ENCODE results near the gene OASL.

Gene OASL

GRCh38 chr12:121018860-121019617, 20.0 kb downstream of the OASL start:
- no peak for DNase-seq (ENCODE audit: extremely low spot score)
- TF ChIP-seq HDGF (IDR thresholded peaks at IDR 0.05; ENCODE audit: borderline replicate concordance) (no peak), FOXK2 (IDR thresholded peaks at IDR 0.05) (no peak), TARDBP (IDR thresholded peaks at IDR 0.05) (no peak), BHLHE40 (IDR thresholded peaks at IDR 0.05; ENCODE audit: borderline replicate concordance) (no peak), PKNOX1 (IDR thresholded peaks at IDR 0.05) (no peak), L3MBTL2 (conservative IDR thresholded peaks at IDR 0.05) (no peak), ARNT (IDR thresholded peaks at IDR 0.05) (no peak), CTBP1 (IDR thresholded peaks at IDR 0.05; ENCODE audit: borderline replicate concordance) (no peak), FOXM1 (IDR thresholded peaks at IDR 0.05; ENCODE audit: borderline replicate concordance) (no peak), ELF4 (IDR thresholded peaks at IDR 0.05) (no peak)
- CTCF ChIA-PET = interaction anchor here (2.5 kb wide), 1 partner anchor 14 kb away, joined by 7 read pairs; no protein-coding TSS in a partner anchor
- POLR2A ChIA-PET = no interaction called here

- POLR2A ChIA-PET = no interaction called here
- no peak for DNase-seq (ENCODE audit: extremely low spot score)
- CTCF ChIA-PET = interaction anchor here (2.5 kb wide), 1 partner anchor 13 kb away, joined by 7 read pairs; no protein-coding TSS in a partner anchor
- TF ChIP-seq PKNOX1 (IDR thresholded peaks at IDR 0.05) (no peak), TARDBP (IDR thresholded peaks at IDR 0.05) (no peak), L3MBTL2 (conservative IDR thresholded peaks at IDR 0.05) (no peak), ELF4 (IDR thresholded peaks at IDR 0.05) (no peak), FOXM1 (IDR thresholded peaks at IDR 0.05; ENCODE audit: borderline replicate concordance) (no peak), HDGF (IDR thresholded peaks at IDR 0.05; ENCODE audit: borderline replicate concordance) (no peak), ZNF384 (IDR thresholded peaks at IDR 0.05) (no peak), SP1 (IDR thresholded peaks at IDR 0.05) (no peak), FOXK2 (IDR thresholded peaks at IDR 0.05) (no peak), FOXA1 (IDR thresholded peaks at IDR 0.05) (no peak), LEF1 (IDR thresholded peaks at IDR 0.05; ENCODE audit: borderline replicate concordance) (no peak), BHLHE40 (IDR thresholded peaks at IDR 0.05; ENCODE audit: borderline replicate concordance) (no peak), CTBP1 (IDR thresholded peaks at IDR 0.05; ENCODE audit: borderline replicate concordance) (no peak), SUZ12 (IDR thresholded peaks at IDR 0.05) (no peak), ARNT (IDR thresholded peaks at IDR 0.05) (no peak), NFRKB (IDR thresholded peaks at IDR 0.05) (no peak)
Observed at GRCh38 chr12:121017966-121018491, 21.0 kb downstream of the OASL start.

GRCh38 chr12:121015825-121016766, 22.9 kb downstream of the OASL start, which contains the start of gene C12orf43:
TSS of gene C12orf43 (minus strand) at chr12:121016487. CDS start at chr12:121016474, 13 bp downstream.
- CTCF ChIA-PET = interaction anchor here (0.6 kb wide), 1 partner anchor 261 kb away, joined by 3 read pairs; no protein-coding TSS in a partner anchor
- DNase-seq (ENCODE audit: extremely low spot score) = peak; percentile 94
- TF ChIP-seq BHLHE40 (IDR thresholded peaks at IDR 0.05; ENCODE audit: borderline replicate concordance) = no peak
- TF ChIP-seq LEF1 (IDR thresholded peaks at IDR 0.05; ENCODE audit: borderline replicate concordance) = no peak
- peak; percentile 62; the same call in 1 of the 2 replicates for TF ChIP-seq SUZ12 (IDR thresholded peaks at IDR 0.05)
- TF ChIP-seq ARNT (IDR thresholded peaks at IDR 0.05) = no peak
- TF ChIP-seq ELF4 (IDR thresholded peaks at IDR 0.05) = peak; percentile 58; the same call in 1 of the 2 replicates
- TF ChIP-seq FOXM1 (IDR thresholded peaks at IDR 0.05; ENCODE audit: borderline replicate concordance) = no peak
- POLR2A ChIA-PET = no interaction called here

GRCh38 chr12:121013715-121014114, 25.3 kb downstream of the OASL start:
- no peak for DNase-seq (ENCODE audit: extremely low spot score)
- ChIA-PET CTCF (no interaction called here), POLR2A (no interaction called here)
- TF ChIP-seq LEF1 (IDR thresholded peaks at IDR 0.05; ENCODE audit: borderline replicate concordance) = no peak
- no peak for TF ChIP-seq PKNOX1 (IDR thresholded peaks at IDR 0.05)
- no peak for TF ChIP-seq FOXA1 (IDR thresholded peaks at IDR 0.05)
- no peak for TF ChIP-seq SUZ12 (IDR thresholded peaks at IDR 0.05)
- TF ChIP-seq SP1 (IDR thresholded peaks at IDR 0.05) = no peak
- no peak for TF ChIP-seq NFRKB (IDR thresholded peaks at IDR 0.05)
- TF ChIP-seq ARNT (IDR thresholded peaks at IDR 0.05) = no peak
- TF ChIP-seq BHLHE40 (IDR thresholded peaks at IDR 0.05; ENCODE audit: borderline replicate concordance) = no peak
- no peak for TF ChIP-seq CTBP1 (IDR thresholded peaks at IDR 0.05; ENCODE audit: borderline replicate concordance)
- TF ChIP-seq FOXK2 (IDR thresholded peaks at IDR 0.05) = no peak
- no peak for TF ChIP-seq ZNF384 (IDR thresholded peaks at IDR 0.05)
- TF ChIP-seq TARDBP (IDR thresholded peaks at IDR 0.05) = no peak
- no peak for TF ChIP-seq FOXM1 (IDR thresholded peaks at IDR 0.05; ENCODE audit: borderline replicate concordance)
- no peak for TF ChIP-seq HDGF (IDR thresholded peaks at IDR 0.05; ENCODE audit: borderline replicate concordance)
- TF ChIP-seq L3MBTL2 (conservative IDR thresholded peaks at IDR 0.05) = no peak
- TF ChIP-seq ELF4 (IDR thresholded peaks at IDR 0.05) = no peak

GRCh38 chr12:121011820-121012219, 27.2 kb downstream of the OASL start:
- CTCF ChIA-PET = no interaction called here
- POLR2A ChIA-PET = no interaction called here
- TF ChIP-seq CTBP1 (IDR thresholded peaks at IDR 0.05; ENCODE audit: borderline replicate concordance) (no peak), HDGF (IDR thresholded peaks at IDR 0.05; ENCODE audit: borderline replicate concordance) (no peak), TARDBP (IDR thresholded peaks at IDR 0.05) (no peak), BHLHE40 (IDR thresholded peaks at IDR 0.05; ENCODE audit: borderline replicate concordance) (no peak), ELF4 (IDR thresholded peaks at IDR 0.05) (no peak), ZNF384 (IDR thresholded peaks at IDR 0.05) (no peak), NFRKB (IDR thresholded peaks at IDR 0.05) (no peak)
- DNase-seq (ENCODE audit: extremely low spot score) = no peak

Data from HEK293T (cell line).